OCI-LY3 (cell line): ENCODE data around the gene OR51I2.

Source experiments
- H2AFZ ChIP-seq: fragments of 200-600, 300-600 bp; shearing (Covaris generic); 2 replicates; pipeline ENCODE4 v1.6.0; 2014; ENCODE audit warnings: antibody characterized with exemption, low read depth, low read length
- H3K27ac ChIP-seq: fragments of 200-600, 300-600 bp; sonication (generic); 2 replicates; pipeline ENCODE4 v1.5.1; 2014; ENCODE audit warnings: mild to moderate bottlenecking, low read length, moderate library complexity, mixed read lengths
- H3K27me3 ChIP-seq: fragments of 200-600, 300-600 bp; sonication (generic); 2 replicates; pipeline ENCODE4 v1.6.1; 2014; ENCODE audit warnings: low read depth, low read length, mixed read lengths
- H3K36me3 ChIP-seq: fragments of 200-600, 300-600 bp; sonication (generic); replicated peaks from 2 replicates; pipeline ENCODE3; 2014; ENCODE audit warnings: low read depth, low read length, mixed read lengths
- H3K4me1 ChIP-seq: fragments of 300-600, 200-600 bp; sonication (generic); 2 replicates; pipeline ENCODE4 v1.6.1; 2014; ENCODE audit warnings: low read length, mixed read lengths
- H3K4me2 ChIP-seq: fragments of 200-600, 300-600 bp; sonication (generic); 2 replicates; pipeline ENCODE4 v1.6.1; 2014; ENCODE audit warnings: low read length, mixed read lengths
- H3K4me3 ChIP-seq: fragments of 300-600, 200-600 bp; sonication (generic); 2 replicates; pipeline ENCODE4 v1.5.1; 2014; ENCODE audit warnings: antibody characterized with exemption, mild to moderate bottlenecking, low read length, moderate library complexity
- H3K79me2 ChIP-seq: fragments of 300-600, 200-600 bp; shearing (Covaris generic); 2 replicates; pipeline ENCODE4 v1.6.1; 2014; ENCODE audit warnings: mild to moderate bottlenecking, low read length, mixed read lengths
- H3K9ac ChIP-seq: fragments of 300-600, 200-600 bp; shearing (Covaris generic); 2 replicates; pipeline ENCODE4 v1.6.0; 2014; ENCODE audit warnings: mild to moderate bottlenecking, low read length, moderate library complexity
- H3K9me3 ChIP-seq: fragments of 200-600, 300-600 bp; shearing (Covaris generic); 2 replicates; pipeline ENCODE4 v1.6.1; 2014; ENCODE audit warnings: low read length, mixed read lengths; ENCODE audit not compliant: insufficient read depth
- H4K20me1 ChIP-seq: fragments of 200-600, 300-600 bp; sonication (generic); 2 replicates; pipeline ENCODE4 v1.6.1; 2016; ENCODE audit warnings: low read length, mixed read lengths; ENCODE audit not compliant: insufficient read depth
- CTCF ChIP-seq: fragments of 200-600, 300-600 bp; sonication (generic); IDR thresholded peaks from 2 replicates; pipeline ENCODE4 v1.5.1; 2014; ENCODE audit warnings: antibody characterized with exemption, low read length, low read depth
- EZH2phosphoT487 ChIP-seq: fragments of 200-600 bp; shearing (Covaris generic); IDR thresholded peaks from 2 replicates; pipeline ENCODE4 v1.6.1; 2018; ENCODE audit warnings: antibody characterized with exemption, mixed run types, low read depth

Gene OR51I2

GRCh38 chr11:5489576-5490357, 40.6 kb downstream of the OR51I2 start:
- H3K9me3 ChIP-seq, result no peaks in the 10 kb centered on the region
- no peak overlapping the region for H3K27ac ChIP-seq
- no peak overlapping the region for H3K4me2 ChIP-seq
- no peak for TF ChIP-seq CTCF
- no peak for TF ChIP-seq EZH2phosphoT487
- H2AFZ ChIP-seq, result no peak overlapping the region
- no peak overlapping the region for H3K9ac ChIP-seq
- 0 out of 2 replicates have a peak, but pooled peaks cover 7% of the 10 kb centered on the region for H3K27me3 ChIP-seq
- no peaks in the 10 kb centered on the region for H3K36me3 ChIP-seq
- H3K79me2 ChIP-seq, result no peaks in the 10 kb centered on the region
- peaks cover 4% of the 10 kb centered on the region; the same call in 1 of the 2 replicates for H3K4me1 ChIP-seq
- no peaks in the 10 kb centered on the region for H4K20me1 ChIP-seq
- H3K4me3 ChIP-seq, result no peak overlapping the region

GRCh38 chr11:5499671-5500070, 50.5 kb downstream of the OR51I2 start:
- H3K9ac ChIP-seq, result no peak overlapping the region
- no peaks in the 10 kb centered on the region for H3K27me3 ChIP-seq
- H3K36me3 ChIP-seq, result no peaks in the 10 kb centered on the region
- no peak overlapping the region for H2AFZ ChIP-seq
- H4K20me1 ChIP-seq, result no peaks in the 10 kb centered on the region
- H3K4me1 ChIP-seq, result no peaks in the 10 kb centered on the region
- H3K9me3 ChIP-seq, result no peaks in the 10 kb centered on the region
- no peak overlapping the region for H3K27ac ChIP-seq
- H3K4me2 ChIP-seq, result no peak overlapping the region
- H3K4me3 ChIP-seq, result no peak overlapping the region
- H3K79me2 ChIP-seq, result no peaks in the 10 kb centered on the region
- TF ChIP-seq EZH2phosphoT487 (no peak), CTCF (no peak)

- no peaks in the 10 kb centered on the region for H3K9me3 ChIP-seq
- no peak overlapping the region for H3K9ac ChIP-seq
- TF ChIP-seq CTCF, result no peak
- no peak for TF ChIP-seq EZH2phosphoT487
- H3K4me2 ChIP-seq, result no peak overlapping the region
- H3K27me3 ChIP-seq, result no peaks in the 10 kb centered on the region
- no peaks in the 10 kb centered on the region for H4K20me1 ChIP-seq
- no peaks in the 10 kb centered on the region for H3K4me1 ChIP-seq
- no peak overlapping the region for H3K27ac ChIP-seq
- H3K79me2 ChIP-seq, result no peaks in the 10 kb centered on the region
- no peak overlapping the region for H2AFZ ChIP-seq
- no peaks in the 10 kb centered on the region for H3K36me3 ChIP-seq
- H3K4me3 ChIP-seq, result no peak overlapping the region
Observed at GRCh38 chr11:5500393-5500801, 51.3 kb downstream of the OR51I2 start.

- Histone ChIP-seq H3K79me2 (no peaks in the 10 kb centered on the region), H3K36me3 (no peaks in the 10 kb centered on the region), H3K9me3 (no peaks in the 10 kb centered on the region), H3K27me3 (no peaks in the 10 kb centered on the region), H3K4me3 (no peak overlapping the region), H2AFZ (no peak overlapping the region), H3K4me2 (no peak overlapping the region), H3K4me1 (no peaks in the 10 kb centered on the region), H3K27ac (no peak overlapping the region), H4K20me1 (no peaks in the 10 kb centered on the region), H3K9ac (no peak overlapping the region)
- TF ChIP-seq EZH2phosphoT487 (no peak), CTCF (no peak)
Observed at GRCh38 chr11:5504403-5504921, 55.3 kb downstream of the OR51I2 start.
